ENCODE results near the gene PTPRK.

GRCh38 chr6:128111096-128111495 lies 409.3 kb downstream of the PTPRK start:
- no peak for TF ChIP-seq POLR2A (IDR thresholded peaks at IDR 0.05; ENCODE audit: low read length)
- no peak for TF ChIP-seq GATA1 (IDR thresholded peaks at IDR 0.05; ENCODE audit: low read depth, low read length)

Data from erythroblast (primary cell).